DND-41 (cell line): Measurements from ENCODE around the gene ITGA8.

ENCODE experiments used
- ATAC-seq: fragments of 200-7000 bp; cut with Tn5 transposase; 3 replicates; pipeline ENCODE4 v1.9.1; 2021; ENCODE audit warnings: low read depth; ENCODE audit not compliant: insufficient read depth
- DNase-seq: peaks from one replicate; pipeline ENCODE4 v3.0.0-alpha.2; 2020
- H2AFZ ChIP-seq: 2 replicates; pipeline ENCODE4 v1.6.0; 2012; ENCODE audit warnings: low read depth, low read length
- H3K27ac ChIP-seq: 2 replicates; pipeline ENCODE4 v1.5.1; 2012; ENCODE audit warnings: low read length, inconsistent platforms
- H3K27me3 ChIP-seq: fragments of 200-600 bp; sonication (generic); 2 replicates; pipeline ENCODE4 v1.6.0; 2012; ENCODE audit warnings: low read length, mild to moderate bottlenecking, inconsistent platforms; ENCODE audit not compliant: insufficient read depth, poor library complexity
- H3K36me3 ChIP-seq: 2 replicates; pipeline ENCODE4 v1.5.1; 2012; ENCODE audit warnings: low read length, inconsistent platforms; ENCODE audit not compliant: insufficient read depth
- H3K4me1 ChIP-seq: 2 replicates; pipeline ENCODE4 v1.5.1; 2012; ENCODE audit warnings: mild to moderate bottlenecking, low read length; ENCODE audit not compliant: insufficient read depth
- H3K4me2 ChIP-seq: 2 replicates; pipeline ENCODE4 v1.6.0; 2012; ENCODE audit warnings: mild to moderate bottlenecking, moderate library complexity, low read length, inconsistent platforms; ENCODE audit not compliant: insufficient read depth
- H3K4me3 ChIP-seq, 2 experiments: fragments of 200-600 bp in 1 of 2; shearing (Covaris generic) in 1 of 2; 2 replicates each; pipeline ENCODE4 v1.5.1; 2012 to 2016; ENCODE audit warnings: inconsistent platforms in 2 of 2, low read length in 2 of 2, mild to moderate bottlenecking in 2 of 2, low read depth in 1 of 2, moderate library complexity in 1 of 2
- H3K79me2 ChIP-seq: 2 replicates; pipeline ENCODE4 v1.6.0; 2012; ENCODE audit warnings: low read length, inconsistent platforms; ENCODE audit not compliant: insufficient read depth
- H3K9ac ChIP-seq: 2 replicates; pipeline ENCODE4 v1.6.0; 2012; ENCODE audit warnings: low read depth, mild to moderate bottlenecking, inconsistent platforms, low read length, moderate library complexity
- H3K9me3 ChIP-seq: 2 replicates; pipeline ENCODE4 v1.5.1; 2012; ENCODE audit warnings: low read length, moderate library complexity, mild to moderate bottlenecking, inconsistent platforms; ENCODE audit not compliant: insufficient read depth, severe bottlenecking
- H4K20me1 ChIP-seq: 2 replicates; pipeline ENCODE4 v1.6.0; 2012; ENCODE audit warnings: low read length; ENCODE audit not compliant: insufficient read depth
- CTCF ChIP-seq: IDR thresholded peaks from 2 replicates; pipeline ENCODE4 v1.5.1; 2012; ENCODE audit warnings: borderline replicate concordance, low read length, moderate library complexity, mild to moderate bottlenecking; ENCODE audit not compliant: poor library complexity, severe bottlenecking; ENCODE audit errors: extremely low read depth
- EZH2 ChIP-seq: IDR thresholded peaks from 3 replicates; pipeline ENCODE4 v1.6.1; 2012; ENCODE audit warnings: borderline replicate concordance, low read depth, mild to moderate bottlenecking, moderate library complexity, low read length, inconsistent platforms; ENCODE audit not compliant: severe bottlenecking

Gene ITGA8

GRCh38 chr10:15591937-15592336, 127.8 kb downstream of the ITGA8 start:
- no peak overlapping the region for H3K27ac ChIP-seq
- no peak for ATAC-seq
- H3K27me3 ChIP-seq: peaks cover 7% of the 10 kb centered on the region
- no peak overlapping the region for H3K9ac ChIP-seq
- H3K4me2 ChIP-seq: no peak overlapping the region
- DNase-seq: no peak
- H3K4me1 ChIP-seq: no peaks in the 10 kb centered on the region
- no peaks in the 10 kb centered on the region for H3K36me3 ChIP-seq
- TF ChIP-seq EZH2 (no peak), CTCF (no peak)
- H2AFZ ChIP-seq: no peak overlapping the region
- H3K9me3 ChIP-seq: no peaks in the 10 kb centered on the region
- no peaks in the 10 kb centered on the region for H3K79me2 ChIP-seq
- no peak overlapping the region for H3K4me3 ChIP-seq
- H4K20me1 ChIP-seq: no peaks in the 10 kb centered on the region

- Histone ChIP-seq H3K4me1 (no peaks in the 10 kb centered on the region), H3K79me2 (no peaks in the 10 kb centered on the region), H2AFZ (no peak overlapping the region), H3K9me3 (no peaks in the 10 kb centered on the region), H3K27me3 (peaks cover 7% of the 10 kb centered on the region), H3K27ac (no peak overlapping the region), H3K4me3 (no peak overlapping the region), H3K4me2 (no peak overlapping the region), H3K36me3 (no peaks in the 10 kb centered on the region), H3K9ac (no peak overlapping the region), H4K20me1 (no peaks in the 10 kb centered on the region)
- ATAC-seq (no peak), DNase-seq (no peak)
- no peak for TF ChIP-seq CTCF
- no peak for TF ChIP-seq EZH2
Measured at GRCh38 chr10:15591431-15591830, 128.3 kb downstream of the ITGA8 start.

- H3K4me3 ChIP-seq: no peak overlapping the region
- DNase-seq (no peak), ATAC-seq (no peak)
- H3K27me3 ChIP-seq: peaks cover 7% of the 10 kb centered on the region
- no peaks in the 10 kb centered on the region for H3K4me1 ChIP-seq
- no peaks in the 10 kb centered on the region for H3K9me3 ChIP-seq
- H4K20me1 ChIP-seq: no peaks in the 10 kb centered on the region
- H3K4me2 ChIP-seq: no peak overlapping the region
- H3K27ac ChIP-seq: no peak overlapping the region
- no peaks in the 10 kb centered on the region for H3K36me3 ChIP-seq
- no peak overlapping the region for H3K9ac ChIP-seq
- no peak for TF ChIP-seq EZH2
- no peak for TF ChIP-seq CTCF
- H3K79me2 ChIP-seq: no peaks in the 10 kb centered on the region
- no peak overlapping the region for H2AFZ ChIP-seq
Measured at GRCh38 chr10:15588635-15589508, 130.8 kb downstream of the ITGA8 start.
